Peyer's patch (tissue), 4 donors: Measurements from ENCODE around the gene TEX30. TPM values are rescaled to one million over a fixed set of nuclear protein-coding genes. Genes with fewer than 3 reads are reported as not detected.
"Not testable (repeated sequence)": the region's sequence is repeated elsewhere in the genome, so short reads cannot be mapped to it uniquely, and the experiment has no call there.

ENCODE experiments used
- DNase-seq, 3 donors: peaks; one replicate each; pipeline ENCODE4 v3.0.0-alpha.2; 2017 to 2019
- H3K27ac ChIP-seq, 4 donors: fragments of 200-600 bp; sonication (generic); one replicate each; pipeline ENCODE4 v1.5.1; 2016 to 2019
- H3K27me3 ChIP-seq, 2 donors: fragments of 200-600 bp; sonication (generic); one replicate each; pipeline ENCODE4 v1.5.1; 2019
- H3K36me3 ChIP-seq, 3 donors: fragments of 200-600 bp; sonication (generic); one replicate each; pipeline ENCODE4 v1.5.1; 2016 to 2019
- H3K4me1 ChIP-seq, 4 donors: fragments of 200-600 bp; sonication (generic); one replicate each; pipeline ENCODE4 v1.5.1; 2016 to 2019
- H3K4me3 ChIP-seq, 4 donors: fragments of 200-600 bp; sonication (generic); 1 replicate in 3 of 4; 2 replicates in 1 of 4; pipeline ENCODE4 v1.5.1; 2016 to 2019; ENCODE audit warnings: mild to moderate bottlenecking in 1 of 4
- H3K9me3 ChIP-seq, 4 donors: fragments of 200-600 bp; sonication (generic); one replicate each; pipeline ENCODE4 v1.5.1; 2016 to 2019; ENCODE audit warnings: mild to moderate bottlenecking in 1 of 4
- CTCF ChIP-seq, 6 experiments: fragments of 450-650 bp in 4 of 6; fragments of 200-600 bp in 2 of 6; sonication (generic) in 1 of 6; IDR thresholded peaks; one replicate each; pipeline ENCODE4 v1.5.1; 2017 to 2019; ENCODE audit warnings: antibody characterized with exemption in 6 of 6, mild to moderate bottlenecking in 3 of 6, moderate library complexity in 1 of 6
- POLR2A ChIP-seq, 2 donors: fragments of 450-650 bp; IDR thresholded peaks; one replicate each; pipeline ENCODE4 v1.5.1; 2017; ENCODE audit warnings: antibody characterized with exemption in 2 of 2, mild to moderate bottlenecking in 2 of 2, moderate library complexity in 2 of 2
- total RNA-seq, 4 donors: library from RNA; depleted of rRNA; stranded (reverse); fragments of >200 nt; gene quantifications; one replicate each; pipeline ENCODE4 v1.1.0, GENCODE V29; 2016

The TEX30 gene
- total RNA-seq, 4 donors from 2014 or later: 2.4 to 11.0 (median 4.8) TPM; not detected in 1

GRCh38 chr13:102792396-102792795, 18.8 kb upstream of the TEX30 start:
- H3K36me3 ChIP-seq: peaks cover 0 to 9% (median 0%) of the 10 kb centered on the region in 3 donors
- TF ChIP-seq CTCF (IDR thresholded peaks at IDR 0.05) (no peak), POLR2A (IDR thresholded peaks at IDR 0.05) (no peak)

GRCh38 chr13:102788683-102789082, 15.1 kb upstream of the TEX30 start:
- H3K36me3 ChIP-seq: peaks cover 0 to 9% (median 0%) of the 10 kb centered on the region in 3 donors

More at GRCh38 chr13:102792396-102792795, 18.8 kb upstream of the TEX30 start:
- H3K4me1 ChIP-seq: no peaks in the 10 kb centered on the region
- no peak overlapping the region for H3K27ac ChIP-seq
- no peaks in the 10 kb centered on the region for H3K9me3 ChIP-seq
- no peak overlapping the region for H3K4me3 ChIP-seq
- DNase-seq: no peak
- H3K27me3 ChIP-seq: no peaks in the 10 kb centered on the region

GRCh38 chr13:102784483-102784882, 10.9 kb upstream of the TEX30 start:
- peaks cover 0 to 7% (median 0%) of the 10 kb centered on the region in 3 donors for H3K36me3 ChIP-seq
- TF ChIP-seq POLR2A (IDR thresholded peaks at IDR 0.05): no peak
- no peak for TF ChIP-seq CTCF (IDR thresholded peaks at IDR 0.05)
- H3K4me3 ChIP-seq: no peak overlapping the region
- no peaks in the 10 kb centered on the region for H3K27me3 ChIP-seq
- no peak for DNase-seq
- H3K4me1 ChIP-seq: no peaks in the 10 kb centered on the region
- H3K9me3 ChIP-seq: no peaks in the 10 kb centered on the region
- no peak overlapping the region for H3K27ac ChIP-seq

More at GRCh38 chr13:102788683-102789082, 15.1 kb upstream of the TEX30 start:
- no peak for DNase-seq
- no peak for TF ChIP-seq CTCF (IDR thresholded peaks at IDR 0.05)
- TF ChIP-seq POLR2A (IDR thresholded peaks at IDR 0.05): no peak
- Histone ChIP-seq H3K27ac (no peak overlapping the region), H3K4me1 (no peaks in the 10 kb centered on the region), H3K9me3 (no peaks in the 10 kb centered on the region), H3K27me3 (no peaks in the 10 kb centered on the region), H3K4me3 (no peak overlapping the region)

- no peak for TF ChIP-seq POLR2A (IDR thresholded peaks at IDR 0.05)
- no peak for TF ChIP-seq CTCF (IDR thresholded peaks at IDR 0.05)
These were observed 8.0 kb upstream of the TEX30 start for GRCh38 chr13:102781591-102781990.

GRCh38 chr13:102780656-102781055, 7.1 kb upstream of the TEX30 start:
- not testable (repeated sequence) for DNase-seq, H3K36me3 ChIP-seq, H3K9me3 ChIP-seq, H3K27ac ChIP-seq, H3K4me3 ChIP-seq, H3K4me1 ChIP-seq, H3K27me3 ChIP-seq

More at GRCh38 chr13:102781591-102781990, 8.0 kb upstream of the TEX30 start:
- no peaks in the 10 kb centered on the region for H3K9me3 ChIP-seq
- no peak overlapping the region for H3K27ac ChIP-seq
- H3K4me1 ChIP-seq: no peaks in the 10 kb centered on the region
- no peak overlapping the region for H3K4me3 ChIP-seq
- H3K27me3 ChIP-seq: no peaks in the 10 kb centered on the region
- DNase-seq: no peak
- H3K36me3 ChIP-seq: no peaks in the 10 kb centered on the region

GRCh38 chr13:102779436-102780159, 6.0 kb upstream of the TEX30 start:
- no peak overlapping the region for H3K4me3 ChIP-seq
- no peak for TF ChIP-seq POLR2A (IDR thresholded peaks at IDR 0.05)
- TF ChIP-seq CTCF (IDR thresholded peaks at IDR 0.05): no peak
- H3K27ac ChIP-seq: peak overlapping the region in 1 of 4 donors; percentile 51
- H3K36me3 ChIP-seq: no peaks in the 10 kb centered on the region
- H3K9me3 ChIP-seq: no peaks in the 10 kb centered on the region
- no peaks in the 10 kb centered on the region for H3K27me3 ChIP-seq
- no peak for DNase-seq
- H3K4me1 ChIP-seq: no peaks in the 10 kb centered on the region
